Measurements from ENCODE around the gene CSNK1D. TPM values are rescaled to one million over a fixed set of nuclear protein-coding genes. Genes with fewer than 3 reads are reported as not detected.
A peak's percentile ranks its signal among the peaks of the same experiment; 100 is the strongest.

CSNK1D gene
- total RNA-seq, 1 donor from 2014 or later = 227 TPM

DNA sequence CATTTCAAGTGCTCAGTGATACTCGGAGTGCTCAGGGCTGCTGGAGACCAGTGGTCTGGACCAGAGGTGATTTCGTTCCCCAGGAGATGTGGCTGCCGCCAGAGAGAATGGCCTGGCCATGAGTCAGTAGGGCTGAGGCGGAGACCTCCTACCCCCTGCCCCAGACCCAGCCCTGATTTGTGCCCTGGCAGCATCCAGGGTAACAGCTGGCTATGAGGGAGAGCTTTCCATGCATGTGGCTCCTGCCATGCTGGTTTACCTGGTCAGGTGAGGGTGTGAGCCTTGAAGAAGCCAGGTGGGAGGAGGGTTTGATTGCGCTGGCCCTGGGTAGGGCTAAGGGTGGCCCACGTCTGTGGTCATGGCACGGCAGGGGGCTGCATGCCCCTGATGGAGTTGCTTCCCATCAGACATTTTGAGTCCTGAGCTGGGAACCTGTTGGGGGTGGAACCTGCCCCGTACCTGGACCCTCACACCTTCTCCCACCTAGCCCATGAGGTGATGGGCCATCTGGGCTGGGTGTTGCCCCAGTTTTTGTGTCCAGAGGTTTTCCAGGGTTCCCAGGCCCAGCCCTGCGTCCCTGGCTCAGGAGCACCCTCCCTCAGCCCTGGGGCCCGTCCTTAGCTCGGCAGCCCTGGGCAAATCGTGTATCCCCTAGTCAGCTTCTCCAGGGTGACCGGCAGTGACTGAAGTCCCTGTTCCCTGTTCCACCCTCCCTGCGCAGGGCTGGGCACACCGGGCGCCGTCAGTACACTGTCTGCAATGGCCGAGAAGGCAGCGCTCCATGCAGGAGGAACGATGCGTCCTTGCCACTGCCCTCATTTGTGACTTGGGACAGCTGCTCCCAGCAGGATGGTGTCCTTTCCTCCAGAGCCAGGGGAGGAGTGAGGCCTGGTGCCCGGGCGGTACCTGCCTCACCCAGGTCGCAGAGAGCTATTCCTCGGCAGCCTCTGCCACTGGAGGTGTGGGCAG lies 9.0 kb upstream of the CSNK1D start:
- Mint-ChIP-seq H3K4me3 (ENCODE audit: low read depth) (no peak overlapping the region), H3K27me3 (peaks cover 15% of the 10 kb centered on the region), H3K27ac (no peak overlapping the region), H3K36me3 (ENCODE audit: insufficient read depth) (no peaks in the 10 kb centered on the region), H3K4me1 (ENCODE audit: low read depth) (peaks cover 12% of the 10 kb centered on the region), H3K9me3 (ENCODE audit: low read depth) (no peaks in the 10 kb centered on the region)
- TF ChIP-seq, protein P1, sequence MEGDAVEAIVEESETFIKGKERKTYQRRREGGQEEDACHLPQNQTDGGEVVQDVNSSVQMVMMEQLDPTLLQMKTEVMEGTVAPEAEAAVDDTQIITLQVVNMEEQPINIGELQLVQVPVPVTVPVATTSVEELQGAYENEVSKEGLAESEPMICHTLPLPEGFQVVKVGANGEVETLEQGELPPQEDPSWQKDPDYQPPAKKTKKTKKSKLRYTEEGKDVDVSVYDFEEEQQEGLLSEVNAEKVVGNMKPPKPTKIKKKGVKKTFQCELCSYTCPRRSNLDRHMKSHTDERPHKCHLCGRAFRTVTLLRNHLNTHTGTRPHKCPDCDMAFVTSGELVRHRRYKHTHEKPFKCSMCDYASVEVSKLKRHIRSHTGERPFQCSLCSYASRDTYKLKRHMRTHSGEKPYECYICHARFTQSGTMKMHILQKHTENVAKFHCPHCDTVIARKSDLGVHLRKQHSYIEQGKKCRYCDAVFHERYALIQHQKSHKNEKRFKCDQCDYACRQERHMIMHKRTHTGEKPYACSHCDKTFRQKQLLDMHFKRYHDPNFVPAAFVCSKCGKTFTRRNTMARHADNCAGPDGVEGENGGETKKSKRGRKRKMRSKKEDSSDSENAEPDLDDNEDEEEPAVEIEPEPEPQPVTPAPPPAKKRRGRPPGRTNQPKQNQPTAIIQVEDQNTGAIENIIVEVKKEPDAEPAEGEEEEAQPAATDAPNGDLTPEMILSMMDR (IDR thresholded peaks at IDR 0.05; ENCODE audit: unreplicated experiment) = no peak
- DNase-seq (ENCODE audit: low spot score, unreplicated experiment) = no peak

DNA sequence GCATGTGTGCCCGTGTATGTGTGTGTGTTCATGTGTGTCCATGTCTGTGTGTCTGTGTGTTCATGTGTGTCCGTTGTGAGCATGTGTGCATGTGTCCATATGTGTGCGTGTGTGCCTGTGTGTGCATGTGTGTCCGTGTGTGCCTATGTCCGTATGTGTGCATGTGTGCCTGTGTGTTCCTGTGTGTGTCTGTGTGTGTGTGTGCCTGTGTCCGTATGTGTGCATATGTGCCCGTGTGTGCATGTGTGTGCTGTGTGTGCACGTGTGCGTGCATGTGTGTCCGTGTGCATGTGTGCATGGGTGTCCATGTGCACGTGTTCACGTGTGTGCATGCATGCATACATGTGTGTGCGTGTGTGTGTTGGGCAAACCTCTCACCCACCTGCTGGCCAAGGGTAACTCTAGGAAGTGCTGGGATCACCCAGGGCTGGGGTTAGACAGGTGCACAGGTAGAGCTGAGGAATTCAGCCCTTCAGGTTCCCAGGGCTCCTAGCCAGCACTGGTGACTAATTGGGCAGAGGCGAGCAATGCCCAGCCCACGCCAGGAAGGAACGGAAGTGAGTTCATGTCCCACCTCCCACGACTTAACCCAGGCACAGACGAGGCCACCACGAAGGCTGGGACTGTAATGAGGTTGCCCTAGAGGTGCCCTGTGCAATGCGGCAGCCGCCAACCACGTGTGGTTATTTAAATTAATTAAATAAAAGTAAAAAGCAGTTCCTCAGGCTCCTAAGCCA lies 8.2 kb upstream of the CSNK1D start:
- TF ChIP-seq, protein P1 (IDR thresholded peaks at IDR 0.05; ENCODE audit: unreplicated experiment) = no peak
- Mint-ChIP-seq H3K27ac (peak overlapping the region; percentile 3), H3K4me3 (ENCODE audit: low read depth) (no peak overlapping the region), H3K36me3 (ENCODE audit: insufficient read depth) (no peaks in the 10 kb centered on the region), H3K9me3 (ENCODE audit: low read depth) (no peaks in the 10 kb centered on the region), H3K27me3 (peaks cover 15% of the 10 kb centered on the region), H3K4me1 (ENCODE audit: low read depth) (peaks cover 16% of the 10 kb centered on the region)
- no peak for DNase-seq (ENCODE audit: low spot score, unreplicated experiment)

- no peak overlapping the region for H3K4me3 Mint-ChIP-seq (ENCODE audit: low read depth)
- H3K4me1 Mint-ChIP-seq (ENCODE audit: low read depth) = peaks cover 16% of the 10 kb centered on the region
- H3K9me3 Mint-ChIP-seq (ENCODE audit: low read depth) = no peaks in the 10 kb centered on the region
- no peak for DNase-seq (ENCODE audit: low spot score, unreplicated experiment)
- H3K27me3 Mint-ChIP-seq = peaks cover 15% of the 10 kb centered on the region
- peak overlapping the region; percentile 3 for H3K27ac Mint-ChIP-seq
- H3K36me3 Mint-ChIP-seq (ENCODE audit: insufficient read depth) = peaks cover 2% of the 10 kb centered on the region
- TF ChIP-seq, protein P1 (IDR thresholded peaks at IDR 0.05; ENCODE audit: unreplicated experiment) = no peak
Measured at GRCh38 chr17:82281076-82281475, 7.6 kb upstream of the CSNK1D start.

DNA sequence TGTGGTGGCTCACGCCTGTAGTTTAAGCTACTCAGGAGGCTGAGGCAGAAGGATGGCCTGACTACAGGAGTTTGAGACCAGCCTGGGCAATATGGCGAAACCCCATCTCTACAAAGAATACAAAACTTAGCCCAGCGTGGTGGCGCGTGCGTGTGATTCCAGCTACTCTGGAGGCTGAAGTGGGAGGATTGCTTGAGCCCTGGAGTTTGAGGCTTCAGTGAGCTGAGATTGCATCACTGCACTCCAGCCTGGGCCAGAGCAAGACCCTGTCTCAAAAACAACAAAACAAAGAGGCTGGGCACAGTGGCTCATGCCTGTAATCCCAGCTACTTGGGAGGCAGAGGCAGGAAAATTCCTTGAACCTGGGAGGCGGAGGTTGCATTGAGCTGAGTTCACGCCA lies 7.0 kb upstream of the CSNK1D start:
- H3K4me1 Mint-ChIP-seq (ENCODE audit: low read depth) = peaks cover 16% of the 10 kb centered on the region
- H3K27me3 Mint-ChIP-seq = peaks cover 15% of the 10 kb centered on the region
- H3K9me3 Mint-ChIP-seq (ENCODE audit: low read depth) = no peaks in the 10 kb centered on the region
- no peak overlapping the region for H3K27ac Mint-ChIP-seq
- DNase-seq (ENCODE audit: low spot score, unreplicated experiment) = no peak
- H3K36me3 Mint-ChIP-seq (ENCODE audit: insufficient read depth) = peaks cover 2% of the 10 kb centered on the region
- TF ChIP-seq, protein P1 (IDR thresholded peaks at IDR 0.05; ENCODE audit: unreplicated experiment) = no peak
- H3K4me3 Mint-ChIP-seq (ENCODE audit: low read depth) = no peak overlapping the region

DNA sequence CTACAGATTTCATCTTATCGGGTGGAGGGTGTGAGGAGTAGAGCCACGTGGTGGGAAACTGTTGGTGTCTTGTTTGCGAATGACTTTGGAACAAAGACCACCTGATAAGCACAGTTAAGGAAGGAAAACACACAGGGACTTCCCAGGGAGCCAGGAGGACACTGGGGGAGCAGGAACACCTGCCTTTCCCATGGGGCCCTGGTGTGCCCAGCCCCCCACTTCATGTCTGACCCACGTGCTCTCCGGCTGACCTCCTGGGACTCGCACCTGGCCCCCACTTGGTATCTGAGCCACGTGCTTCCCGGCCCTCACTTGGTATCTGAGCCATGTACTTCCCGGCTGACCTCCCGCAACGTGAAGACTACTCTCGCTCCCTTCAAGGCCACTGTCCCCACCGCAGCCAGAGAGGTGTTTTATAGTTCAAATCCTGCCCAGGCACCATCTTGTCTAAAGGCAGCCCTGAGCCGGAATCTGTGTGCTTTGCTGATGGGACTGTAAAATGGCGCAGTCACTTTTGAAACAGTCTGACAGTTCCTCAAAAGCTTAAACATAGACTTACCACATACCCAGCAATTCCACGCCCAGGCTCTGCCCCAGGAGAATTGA lies 5.4 kb upstream of the CSNK1D start:
- H3K27me3 Mint-ChIP-seq = peaks cover 13% of the 10 kb centered on the region
- H3K4me3 Mint-ChIP-seq (ENCODE audit: low read depth) = no peak overlapping the region
- TF ChIP-seq, protein P1 (IDR thresholded peaks at IDR 0.05; ENCODE audit: unreplicated experiment) = no peak
- DNase-seq (ENCODE audit: low spot score, unreplicated experiment) = no peak
- peaks cover 20% of the 10 kb centered on the region for H3K4me1 Mint-ChIP-seq (ENCODE audit: low read depth)
- H3K36me3 Mint-ChIP-seq (ENCODE audit: insufficient read depth) = peaks cover 4% of the 10 kb centered on the region
- H3K27ac Mint-ChIP-seq = peak overlapping the region; percentile 94
- H3K9me3 Mint-ChIP-seq (ENCODE audit: low read depth) = no peaks in the 10 kb centered on the region
